Measurements from ENCODE around the gene DENND4C. TPM values are rescaled to one million over a fixed set of nuclear protein-coding genes. Genes with fewer than 3 reads are reported as not detected.

DENND4C gene
- total and polyA plus RNA-seq, 2 donors (not counting 1 experiment from before 2014, with no cell fraction given), result 27.4 to 87.0 TPM

GRCh38 chr9:19252174-19252884 is 21.8 kb downstream of the DENND4C start:
- no peaks in the 10 kb centered on the region for H4K20me1 ChIP-seq (ENCODE audit: control insufficient read depth, extremely low read depth, insufficient read depth, low read length)
- no peak for DNase-seq (ENCODE audit: low read depth in 2 of 2)
- no peak for TF ChIP-seq CTCF (conservative IDR thresholded peaks at IDR 0.05 in 1 of 2, IDR thresholded peaks at IDR 0.05 in 1 of 2; ENCODE audit: low read depth in 1 of 2, low read length in 2 of 2)
- TF ChIP-seq EZH2 (IDR thresholded peaks at IDR 0.05; ENCODE audit: low read length, missing control alignments), result no peak
- no peaks in the 10 kb centered on the region for H3K36me3 ChIP-seq (ENCODE audit: control insufficient read depth, insufficient read depth, low read length)
- H3K4me2 ChIP-seq (ENCODE audit: extremely low read depth, insufficient read depth, low read length), result no peak overlapping the region
- H3K27me3 ChIP-seq (ENCODE audit: control insufficient read depth, insufficient read depth, low read length), result no peaks in the 10 kb centered on the region
- no peaks in the 10 kb centered on the region for H3K4me1 ChIP-seq (ENCODE audit: control insufficient read depth, extremely low read depth, insufficient read depth, low read length)
- H3K27ac ChIP-seq (ENCODE audit: insufficient read depth, low read length), result no peak overlapping the region
- no peaks in the 10 kb centered on the region for H3K9me3 ChIP-seq (ENCODE audit: control insufficient read depth, insufficient read depth, low read depth, low read length)
- no peak overlapping the region for H3K4me3 ChIP-seq (replicated peaks in 1 of 4; ENCODE audit: control extremely low read depth in 1 of 4, insufficient read depth in 1 of 4, low read depth in 3 of 4, low read length in 4 of 4)
- H3K9ac ChIP-seq (ENCODE audit: insufficient read depth, low read length), result no peak overlapping the region
- no peak overlapping the region for H2AFZ ChIP-seq (ENCODE audit: low read length)
- peaks cover 40% of the 10 kb centered on the region for H3K79me2 ChIP-seq (ENCODE audit: control insufficient read depth, insufficient read depth, low read length)

- Histone ChIP-seq H2AFZ (ENCODE audit: low read length) (no peak overlapping the region), H3K4me2 (ENCODE audit: extremely low read depth, insufficient read depth, low read length) (no peak overlapping the region), H3K4me3 (replicated peaks in 1 of 4; ENCODE audit: control extremely low read depth in 1 of 4, insufficient read depth in 1 of 4, low read depth in 3 of 4, low read length in 4 of 4) (no peak overlapping the region), H4K20me1 (ENCODE audit: control insufficient read depth, extremely low read depth, insufficient read depth, low read length) (no peaks in the 10 kb centered on the region), H3K27me3 (ENCODE audit: control insufficient read depth, insufficient read depth, low read length) (no peaks in the 10 kb centered on the region), H3K79me2 (ENCODE audit: control insufficient read depth, insufficient read depth, low read length) (peaks cover 38% of the 10 kb centered on the region), H3K9ac (ENCODE audit: insufficient read depth, low read length) (no peak overlapping the region), H3K27ac (ENCODE audit: insufficient read depth, low read length) (no peak overlapping the region), H3K9me3 (ENCODE audit: control insufficient read depth, insufficient read depth, low read depth, low read length) (no peaks in the 10 kb centered on the region), H3K36me3 (ENCODE audit: control insufficient read depth, insufficient read depth, low read length) (no peaks in the 10 kb centered on the region), H3K4me1 (ENCODE audit: control insufficient read depth, extremely low read depth, insufficient read depth, low read length) (no peaks in the 10 kb centered on the region)
- no peak for TF ChIP-seq EZH2 (IDR thresholded peaks at IDR 0.05; ENCODE audit: low read length, missing control alignments)
- no peak for TF ChIP-seq CTCF (conservative IDR thresholded peaks at IDR 0.05 in 1 of 2, IDR thresholded peaks at IDR 0.05 in 1 of 2; ENCODE audit: low read depth in 1 of 2, low read length in 2 of 2)
- DNase-seq (ENCODE audit: low read depth in 2 of 2), result no peak
Observed at GRCh38 chr9:19252885-19253219, 22.4 kb downstream of the DENND4C start.

GRCh38 chr9:19255112-19255511 is 24.6 kb downstream of the DENND4C start:
- Histone ChIP-seq H3K27me3 (ENCODE audit: control insufficient read depth, insufficient read depth, low read length) (no peaks in the 10 kb centered on the region), H3K9ac (ENCODE audit: insufficient read depth, low read length) (no peak overlapping the region), H3K4me3 (replicated peaks in 1 of 4; ENCODE audit: control extremely low read depth in 1 of 4, insufficient read depth in 1 of 4, low read depth in 3 of 4, low read length in 4 of 4) (no peak overlapping the region), H3K79me2 (ENCODE audit: control insufficient read depth, insufficient read depth, low read length) (peaks cover 29% of the 10 kb centered on the region), H2AFZ (ENCODE audit: low read length) (no peak overlapping the region), H3K27ac (ENCODE audit: insufficient read depth, low read length) (no peak overlapping the region), H4K20me1 (ENCODE audit: control insufficient read depth, extremely low read depth, insufficient read depth, low read length) (no peaks in the 10 kb centered on the region), H3K36me3 (ENCODE audit: control insufficient read depth, insufficient read depth, low read length) (no peaks in the 10 kb centered on the region), H3K4me1 (ENCODE audit: control insufficient read depth, extremely low read depth, insufficient read depth, low read length) (no peaks in the 10 kb centered on the region), H3K4me2 (ENCODE audit: extremely low read depth, insufficient read depth, low read length) (no peak overlapping the region), H3K9me3 (ENCODE audit: control insufficient read depth, insufficient read depth, low read depth, low read length) (no peaks in the 10 kb centered on the region)
- TF ChIP-seq CTCF (conservative IDR thresholded peaks at IDR 0.05 in 1 of 2, IDR thresholded peaks at IDR 0.05 in 1 of 2; ENCODE audit: low read depth in 1 of 2, low read length in 2 of 2) (no peak), EZH2 (IDR thresholded peaks at IDR 0.05; ENCODE audit: low read length, missing control alignments) (no peak)
- no peak for DNase-seq (ENCODE audit: low read depth in 2 of 2)

Data from fibroblast of lung (primary cell).